ENCODE measurements around the gene TBX5.

DNA sequence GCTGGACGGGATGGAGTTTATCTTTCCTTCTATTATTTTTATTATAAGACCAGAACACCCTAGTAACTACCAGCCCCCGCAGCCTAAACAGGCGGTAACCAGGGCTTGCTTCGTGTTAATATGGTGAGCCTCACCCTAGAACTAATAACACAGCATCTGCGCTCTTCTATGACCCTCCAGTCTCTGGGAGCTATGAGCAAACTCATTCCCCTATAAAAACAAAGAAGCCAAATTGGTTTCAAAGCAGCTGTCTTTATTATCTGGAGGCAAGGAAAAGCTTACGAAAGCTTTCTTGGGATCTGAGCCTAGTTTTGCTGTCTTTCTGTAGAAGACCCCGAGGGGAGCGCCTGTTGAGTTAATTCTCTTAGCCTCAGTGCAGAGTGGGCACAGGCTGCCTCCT, 85.0 kb downstream of the TBX5 start:
- TF ChIP-seq, protein P1, sequence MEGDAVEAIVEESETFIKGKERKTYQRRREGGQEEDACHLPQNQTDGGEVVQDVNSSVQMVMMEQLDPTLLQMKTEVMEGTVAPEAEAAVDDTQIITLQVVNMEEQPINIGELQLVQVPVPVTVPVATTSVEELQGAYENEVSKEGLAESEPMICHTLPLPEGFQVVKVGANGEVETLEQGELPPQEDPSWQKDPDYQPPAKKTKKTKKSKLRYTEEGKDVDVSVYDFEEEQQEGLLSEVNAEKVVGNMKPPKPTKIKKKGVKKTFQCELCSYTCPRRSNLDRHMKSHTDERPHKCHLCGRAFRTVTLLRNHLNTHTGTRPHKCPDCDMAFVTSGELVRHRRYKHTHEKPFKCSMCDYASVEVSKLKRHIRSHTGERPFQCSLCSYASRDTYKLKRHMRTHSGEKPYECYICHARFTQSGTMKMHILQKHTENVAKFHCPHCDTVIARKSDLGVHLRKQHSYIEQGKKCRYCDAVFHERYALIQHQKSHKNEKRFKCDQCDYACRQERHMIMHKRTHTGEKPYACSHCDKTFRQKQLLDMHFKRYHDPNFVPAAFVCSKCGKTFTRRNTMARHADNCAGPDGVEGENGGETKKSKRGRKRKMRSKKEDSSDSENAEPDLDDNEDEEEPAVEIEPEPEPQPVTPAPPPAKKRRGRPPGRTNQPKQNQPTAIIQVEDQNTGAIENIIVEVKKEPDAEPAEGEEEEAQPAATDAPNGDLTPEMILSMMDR (conservative IDR thresholded peaks at IDR 0.05 in 1 of 2, IDR thresholded peaks at IDR 0.05 in 1 of 2; ENCODE audit: low read depth in 1 of 2, low read length in 2 of 2) = no peak
- no peak for TF ChIP-seq EZH2 (IDR thresholded peaks at IDR 0.05; ENCODE audit: low read length, missing control alignments)
